ENCODE results near the gene SRGAP3.

The SRGAP3 gene

DNA sequence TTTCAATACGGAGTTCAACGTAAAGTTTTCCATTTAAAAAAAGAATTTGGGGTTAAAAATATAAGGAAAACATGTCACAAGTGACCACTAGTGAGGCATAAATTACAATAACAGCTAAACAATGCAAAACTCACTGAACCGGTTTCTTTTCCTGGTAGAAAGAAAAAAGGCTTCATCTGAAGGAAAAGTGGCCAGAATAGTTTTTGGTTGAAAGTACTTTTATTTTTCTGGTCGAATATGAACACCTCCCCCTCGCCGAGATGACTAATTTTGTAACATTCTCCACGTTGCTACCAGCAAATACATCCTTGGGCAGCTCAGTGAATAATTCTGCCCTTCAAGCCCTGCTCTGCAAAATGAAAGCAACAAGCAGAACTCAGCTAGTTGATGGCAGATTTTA is 3.9 kb upstream of the SRGAP3 start:
- no peak for DNase-seq (ENCODE audit: low read depth in 2 of 3, low spot score in 1 of 3)

DNA sequence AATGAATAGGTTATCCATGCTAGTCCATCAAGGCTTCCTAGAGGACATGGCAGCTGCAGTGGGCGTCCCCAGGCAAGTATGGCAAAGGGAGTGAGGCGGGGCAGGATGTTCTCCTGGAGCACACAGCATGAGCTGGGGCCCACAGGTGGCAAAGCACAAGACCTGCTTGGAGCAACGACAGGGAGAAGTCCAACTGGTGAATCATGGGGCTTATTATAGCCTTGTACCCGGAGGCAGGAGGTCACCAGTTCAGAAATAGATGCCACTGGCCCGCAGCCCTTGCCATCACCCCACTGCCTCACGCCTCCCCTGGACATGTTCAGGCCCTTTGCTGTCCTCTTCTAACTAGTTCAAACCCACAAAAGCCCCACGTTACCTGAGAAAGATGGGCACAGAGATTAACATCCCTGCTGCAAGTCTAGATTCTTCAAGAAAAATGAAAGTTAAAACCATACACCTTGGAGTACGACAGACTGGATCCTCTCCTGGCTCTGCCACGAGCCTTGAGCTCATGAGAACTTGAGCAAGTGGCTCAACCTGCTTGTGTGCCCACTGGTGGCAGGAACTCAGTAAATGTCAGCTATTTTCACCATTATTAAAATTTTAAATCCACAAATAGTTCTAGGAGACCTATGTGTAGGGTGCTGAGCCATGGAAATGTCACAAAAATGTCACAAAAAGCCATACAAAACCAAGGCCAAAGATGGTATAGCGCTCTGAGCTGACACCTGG is 1.8 kb upstream of the SRGAP3 start:
- no peak for DNase-seq (ENCODE audit: low read depth in 2 of 3, low spot score in 1 of 3)

DNA sequence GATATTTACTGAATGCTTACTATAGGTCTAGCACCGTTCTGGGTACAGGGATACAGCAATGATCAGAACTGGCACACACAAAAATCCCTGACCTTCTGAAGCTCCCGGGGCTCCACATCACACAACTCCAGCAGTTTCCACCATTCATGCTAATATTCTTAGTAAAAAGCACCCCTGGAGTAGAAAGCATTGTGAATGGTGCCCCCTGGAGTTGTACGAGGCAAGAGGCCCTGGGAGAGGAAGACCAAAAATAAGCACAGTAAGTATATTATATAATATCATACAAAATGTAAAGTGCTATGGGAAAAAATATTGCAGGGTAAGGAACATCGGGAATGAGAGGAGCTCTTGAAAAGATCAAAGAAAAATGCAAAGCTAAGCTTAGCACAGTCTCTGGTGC is 790 bp upstream of the SRGAP3 start:
- no peak for DNase-seq (ENCODE audit: low read depth in 2 of 3, low spot score in 1 of 3)

DNA sequence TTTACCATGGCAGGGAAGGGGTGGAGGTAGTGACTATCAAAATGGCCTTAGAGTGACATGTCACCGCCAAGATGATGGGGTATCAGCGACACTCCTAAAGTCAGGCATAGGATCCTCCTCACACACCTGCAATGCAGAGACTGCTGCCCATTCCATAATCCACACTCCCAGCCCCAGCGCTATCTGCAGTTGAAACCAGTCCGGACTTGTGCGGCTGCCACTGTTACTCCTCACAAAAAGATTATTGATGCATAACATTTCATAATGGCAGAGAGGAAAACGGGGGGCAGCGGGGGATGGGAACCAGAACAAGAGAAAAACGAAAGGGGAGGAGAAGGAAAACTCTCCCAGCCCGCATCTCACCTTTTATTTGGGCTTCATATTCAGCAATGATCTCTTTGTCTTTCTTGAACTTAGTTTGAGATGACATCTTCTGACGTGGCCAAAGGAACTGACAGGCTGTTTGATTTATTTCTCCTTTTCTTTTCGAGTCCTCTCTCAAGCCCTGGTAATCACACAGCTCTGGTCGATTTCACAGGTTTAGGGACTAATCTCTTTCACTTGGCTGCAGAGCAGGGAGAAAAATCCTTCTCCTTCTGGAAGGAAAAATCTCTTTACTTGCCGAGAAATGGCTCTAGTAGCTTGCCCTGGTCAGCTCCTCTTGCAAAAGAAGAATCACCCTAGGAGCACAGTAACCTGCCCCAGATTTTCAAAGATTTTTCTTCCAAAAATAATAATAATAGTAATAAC is 749 bp downstream of the SRGAP3 start:
- peak in 1 of 3 donors; percentile 18 for DNase-seq (ENCODE audit: low read depth in 2 of 3, low spot score in 1 of 3)

- DNase-seq (ENCODE audit: low read depth in 2 of 3, low spot score in 1 of 3), result no peak
Observed at GRCh38 chr3:9247941-9248521, 1.4 kb downstream of the SRGAP3 start.

DNA sequence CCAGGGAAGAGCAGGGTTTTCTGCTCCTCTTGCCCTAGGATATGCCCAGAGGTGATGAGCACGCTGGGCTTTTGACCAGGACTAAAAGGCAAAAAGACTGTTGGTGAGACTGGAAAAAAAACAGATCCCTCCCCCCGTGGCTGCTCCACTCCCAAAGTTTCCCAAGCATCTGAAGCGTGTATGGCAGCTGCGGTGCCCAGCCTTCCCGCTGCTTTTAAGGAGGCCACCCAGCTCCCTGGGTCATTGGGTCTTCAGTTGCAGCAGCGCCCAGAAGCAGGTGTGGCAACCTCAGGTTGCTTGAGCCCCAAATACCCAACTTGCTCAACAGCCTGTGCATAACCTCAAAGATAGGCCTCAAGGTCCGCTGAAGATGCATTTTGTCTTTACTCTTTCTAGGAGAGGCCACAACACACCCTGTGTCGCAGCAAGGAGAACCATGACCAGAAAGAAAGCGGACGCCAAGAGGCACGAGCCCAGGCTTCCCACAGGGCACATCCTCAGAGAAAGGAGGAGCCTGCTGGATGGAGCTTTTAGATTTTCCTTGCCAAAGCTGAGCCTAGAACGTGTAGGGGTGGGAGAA is 2.0 kb downstream of the SRGAP3 start:
- no peak for DNase-seq (ENCODE audit: low read depth in 2 of 3, low spot score in 1 of 3)

GRCh38 chr3:9246189-9246588 is 3.3 kb downstream of the SRGAP3 start:
- DNase-seq (ENCODE audit: low read depth in 2 of 3, low spot score in 1 of 3), result no peak

DNA sequence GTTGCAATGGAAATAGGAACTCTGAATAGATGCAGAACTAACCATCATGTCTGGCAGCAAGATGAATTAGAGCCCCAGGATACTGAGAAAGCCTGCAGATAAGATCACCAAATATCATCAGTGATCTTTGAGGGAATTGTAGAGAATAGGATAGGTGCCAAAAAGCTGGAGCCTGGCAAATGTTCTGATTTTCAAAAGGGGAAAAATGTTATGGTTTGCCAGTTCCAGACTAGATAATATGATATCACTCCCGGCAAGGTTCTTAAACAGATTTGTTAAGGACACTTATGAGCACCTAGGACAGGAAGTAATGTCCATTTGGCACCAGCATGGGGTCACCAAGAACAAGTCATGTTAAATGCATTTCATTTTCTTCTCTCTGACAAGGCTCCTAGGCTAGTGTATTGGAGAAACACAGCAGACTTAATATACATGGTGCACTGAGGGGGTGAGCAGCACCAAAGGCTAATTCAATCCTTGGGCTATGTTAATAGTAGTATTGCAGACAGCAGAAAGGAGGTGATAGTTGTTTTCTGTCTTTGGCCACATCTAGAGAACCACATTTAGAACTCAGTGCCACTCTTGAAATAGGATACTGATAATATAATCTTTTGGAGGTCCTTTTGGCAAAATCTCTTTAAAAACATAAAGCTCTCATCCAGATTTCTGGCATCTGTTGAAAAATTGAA is 4.8 kb downstream of the SRGAP3 start:
- no peak for DNase-seq (ENCODE audit: low read depth in 2 of 3, low spot score in 1 of 3)

GRCh38 chr3:9241956-9242355 is 7.5 kb downstream of the SRGAP3 start:
- DNase-seq (ENCODE audit: low read depth in 2 of 3, low spot score in 1 of 3), result no peak

DNA sequence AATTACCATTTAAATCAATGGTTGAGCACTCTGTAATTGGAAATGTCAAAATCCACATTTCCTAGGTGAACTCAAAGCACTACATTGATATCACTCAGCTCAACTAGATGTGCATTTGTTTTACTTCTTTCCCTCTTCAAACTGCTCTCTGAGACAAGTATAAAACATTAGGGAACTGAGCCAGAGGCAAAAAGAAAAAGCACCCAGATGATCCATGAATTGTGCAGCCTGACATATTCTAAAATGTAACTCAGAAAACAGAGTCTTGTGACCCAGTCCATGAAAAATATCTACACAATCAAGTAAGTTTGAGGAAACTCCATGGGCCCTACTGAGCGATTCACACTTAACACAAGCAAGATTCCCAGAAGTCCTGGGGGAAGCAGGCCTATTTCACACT is 9.8 kb downstream of the SRGAP3 start:
- no peak for DNase-seq (ENCODE audit: low read depth in 2 of 3, low spot score in 1 of 3)

DNA sequence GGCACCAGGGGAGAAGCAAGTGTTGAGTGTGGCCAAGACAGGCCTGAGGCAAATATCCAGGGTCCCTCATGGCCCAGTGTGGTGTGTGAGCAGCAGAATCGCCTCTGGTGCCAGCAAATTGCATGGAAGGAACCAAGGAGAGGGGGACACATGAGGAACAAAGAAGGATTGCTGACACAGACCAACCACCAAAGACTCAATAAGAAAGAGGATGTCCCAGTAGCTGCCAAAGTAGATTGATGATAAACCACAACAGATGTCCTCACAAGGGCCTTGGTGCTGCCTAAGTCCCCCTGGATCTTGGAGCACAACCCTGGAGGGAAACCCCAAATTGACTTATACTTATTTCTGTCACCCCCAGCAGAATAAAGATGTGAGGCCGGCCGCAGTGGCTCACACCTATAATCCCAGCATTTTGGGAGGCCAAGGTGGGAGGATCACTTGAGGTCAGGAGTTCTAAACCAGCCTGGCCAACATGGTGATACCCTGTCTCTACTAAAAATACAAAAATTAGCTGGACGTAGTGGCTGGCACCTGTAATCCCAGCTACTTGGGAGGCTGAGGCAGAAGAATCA is 10.6 kb downstream of the SRGAP3 start:
- no peak for DNase-seq (ENCODE audit: low read depth in 2 of 3, low spot score in 1 of 3)

DNA sequence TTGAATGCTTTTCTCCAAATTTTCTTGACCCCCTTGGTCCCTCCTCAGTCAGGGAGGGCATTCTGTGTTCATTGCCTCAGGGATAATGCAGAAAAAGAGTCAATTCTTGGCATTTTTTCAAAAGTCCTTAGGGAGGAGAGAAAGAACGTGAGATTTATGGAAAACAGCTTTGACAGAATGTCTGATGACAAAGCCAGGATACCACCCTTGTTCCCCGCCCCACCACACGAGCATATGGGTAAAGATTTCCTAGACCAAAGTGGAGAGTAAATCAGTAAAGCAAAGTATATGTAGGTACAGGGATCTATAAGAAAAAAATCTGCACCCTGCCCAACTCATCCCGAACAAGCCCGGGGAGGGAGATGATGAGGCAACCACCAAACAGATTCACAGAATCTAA is 11.2 kb downstream of the SRGAP3 start:
- DNase-seq (ENCODE audit: low read depth in 2 of 3, low spot score in 1 of 3), result no peak

DNA sequence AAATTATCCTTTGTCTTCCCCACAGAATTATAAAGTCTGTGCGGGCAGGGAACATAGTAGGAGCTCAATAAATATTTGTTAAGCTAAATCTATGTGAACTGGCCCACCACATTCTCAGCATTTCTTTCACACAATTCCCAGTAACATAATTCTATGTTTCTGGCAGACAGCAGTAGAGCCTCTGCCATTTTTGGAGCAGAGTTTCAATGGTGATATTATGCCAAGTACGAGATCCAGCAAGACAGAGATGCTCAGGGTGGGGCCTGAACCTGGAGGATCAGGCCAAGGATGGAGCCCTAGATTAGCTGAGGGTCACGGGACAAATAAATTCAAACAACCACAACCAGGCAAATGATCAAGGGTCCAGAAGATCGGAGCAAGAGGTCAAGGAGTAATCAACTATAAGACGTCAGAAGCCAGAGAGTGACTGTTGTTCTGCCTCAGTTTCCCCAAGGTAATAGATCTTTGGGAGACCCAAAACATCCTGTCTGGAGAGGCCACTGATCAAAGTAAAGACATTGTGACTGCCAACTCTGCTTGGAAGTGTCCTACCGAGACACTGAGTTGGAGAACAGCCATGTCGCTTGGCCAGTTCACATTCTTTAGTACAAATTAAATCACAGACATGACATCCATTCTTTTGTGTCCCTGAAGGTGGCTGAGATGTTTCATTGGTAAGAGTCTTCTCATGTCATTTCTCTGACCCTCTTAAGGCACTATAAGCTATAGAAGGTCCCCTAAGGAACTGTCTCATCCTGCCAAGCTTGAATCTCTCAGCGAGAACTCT is 15.4 kb downstream of the SRGAP3 start:
- no peak for DNase-seq (ENCODE audit: low read depth in 2 of 3, low spot score in 1 of 3)

- DNase-seq (ENCODE audit: low read depth in 2 of 3, low spot score in 1 of 3), result no peak
Observed at GRCh38 chr3:9233101-9233500, 16.3 kb downstream of the SRGAP3 start.

DNA sequence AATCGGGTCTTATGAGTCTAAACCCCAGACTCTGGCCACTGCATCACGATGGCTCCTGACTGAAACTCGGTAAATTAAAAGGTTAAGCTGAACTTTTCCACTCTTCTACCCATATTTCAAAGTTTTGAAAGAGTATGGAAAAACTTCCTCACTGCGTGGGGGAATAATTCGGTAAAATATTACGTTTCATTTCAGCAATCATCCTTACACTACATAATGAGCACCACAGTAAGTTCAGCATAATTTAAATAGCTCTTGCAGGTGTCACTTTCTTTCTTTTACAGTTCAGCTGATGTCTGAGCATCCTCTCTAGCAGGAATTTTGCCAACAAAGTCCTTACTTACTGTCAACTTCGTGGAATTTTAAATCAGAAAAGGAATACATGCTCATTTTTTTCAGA is 17.5 kb downstream of the SRGAP3 start:
- no peak for DNase-seq (ENCODE audit: low read depth in 2 of 3, low spot score in 1 of 3)

GRCh38 chr3:9231471-9231870 is 18.0 kb downstream of the SRGAP3 start:
- DNase-seq (ENCODE audit: low read depth in 2 of 3, low spot score in 1 of 3), result no peak

- DNase-seq (ENCODE audit: low read depth in 2 of 3, low spot score in 1 of 3), result no peak
Observed at GRCh38 chr3:9231006-9231405, 18.4 kb downstream of the SRGAP3 start.

- no peak for DNase-seq (ENCODE audit: low read depth in 2 of 3, low spot score in 1 of 3)
Observed at GRCh38 chr3:9230596-9230995, 18.9 kb downstream of the SRGAP3 start.

- DNase-seq (ENCODE audit: low read depth in 2 of 3, low spot score in 1 of 3), result no peak
Observed at GRCh38 chr3:9229879-9230278, 19.6 kb downstream of the SRGAP3 start.

- no peak for DNase-seq (ENCODE audit: low read depth in 2 of 3, low spot score in 1 of 3)
Observed at GRCh38 chr3:9229325-9229724, 20.1 kb downstream of the SRGAP3 start.
